DMS53 (cell line): ENCODE measurements around the gene ABHD18.
"Not testable (repeated sequence)": the region's sequence is repeated elsewhere in the genome, so short reads cannot be mapped to it uniquely, and the experiment has no call there.

Source experiments
- DNase-seq: peaks from one replicate; lab custom pipeline; 2025; lab: John Stamatoyannopoulos, UW

ABHD18 gene

GRCh38 chr4:127965062-127965802 is at the start of gene ABHD18, which contains the start of gene MFSD8:
Gene ABHD18, plus strand, starts transcription at chr4:127965406. Its CDS starts 17,550 bp downstream, at chr4:127982956.
Gene MFSD8, minus strand, starts transcription at chr4:127965173. Its CDS starts 40 bp downstream, at chr4:127965133.
- DNase-seq: peak; percentile 99

- no peak for DNase-seq
Measured at GRCh38 chr4:127916512-127916911, 48.7 kb upstream of the ABHD18 start.

DNA sequence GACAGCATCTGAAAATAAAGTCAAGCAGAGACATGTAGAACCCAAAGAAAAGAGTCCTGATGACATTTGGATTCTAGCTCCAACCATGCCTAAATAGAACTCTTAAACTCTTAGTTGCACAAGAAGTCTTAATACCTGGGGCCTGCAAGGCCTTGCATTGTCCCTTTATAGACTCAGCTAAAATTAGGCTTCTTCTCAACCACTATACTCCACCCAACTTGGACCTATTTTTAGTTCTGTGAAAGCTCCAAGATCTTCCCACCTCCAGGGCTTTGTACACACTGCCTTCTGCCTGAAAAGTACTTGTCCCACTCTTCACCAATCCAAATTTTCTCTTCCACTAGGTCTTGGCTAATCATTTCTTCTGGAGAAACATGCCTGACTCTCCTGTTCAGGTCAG is 48.1 kb upstream of the ABHD18 start:
- no peak for DNase-seq

DNA sequence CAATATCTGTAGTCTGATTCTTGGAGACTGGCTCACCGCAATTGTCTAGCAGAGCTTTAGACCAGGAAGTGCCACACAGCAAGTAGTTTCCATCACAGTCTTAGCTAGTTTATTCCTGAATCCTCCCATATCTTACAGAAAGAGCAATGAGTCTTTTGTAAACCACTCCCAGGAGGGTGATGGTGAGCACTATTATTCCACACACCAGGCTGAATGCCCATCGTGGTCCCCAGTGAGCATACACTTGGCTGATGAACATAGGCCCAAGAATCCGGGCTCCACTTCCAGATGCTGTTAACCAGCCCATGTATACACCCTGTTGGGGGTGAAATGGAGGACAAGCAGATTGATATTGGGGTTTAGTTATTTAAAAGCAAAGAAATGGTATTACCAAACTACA is 44.7 kb upstream of the ABHD18 start:
- DNase-seq: no peak

GRCh38 chr4:127922226-127922625 is 43.0 kb upstream of the ABHD18 start:
- DNase-seq: no peak

DNA sequence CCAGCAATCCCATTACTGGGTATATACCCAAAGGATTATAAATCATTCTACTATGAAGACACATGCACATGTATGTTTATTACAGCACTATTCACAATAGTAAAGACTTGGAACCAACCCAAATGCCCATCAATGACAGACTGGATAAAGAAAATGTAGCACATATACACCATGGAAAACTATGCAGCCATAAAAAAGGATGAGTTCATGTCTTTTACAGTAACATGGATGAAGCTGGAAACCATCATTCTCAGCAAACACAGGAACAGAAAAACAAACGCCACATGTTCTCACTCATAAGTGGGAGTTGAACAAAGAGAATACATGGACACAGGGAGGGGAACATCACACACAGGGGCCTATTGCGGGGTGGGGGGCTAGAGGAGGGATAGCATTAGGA is 39.5 kb upstream of the ABHD18 start:
- not testable (repeated sequence) for DNase-seq

DNA sequence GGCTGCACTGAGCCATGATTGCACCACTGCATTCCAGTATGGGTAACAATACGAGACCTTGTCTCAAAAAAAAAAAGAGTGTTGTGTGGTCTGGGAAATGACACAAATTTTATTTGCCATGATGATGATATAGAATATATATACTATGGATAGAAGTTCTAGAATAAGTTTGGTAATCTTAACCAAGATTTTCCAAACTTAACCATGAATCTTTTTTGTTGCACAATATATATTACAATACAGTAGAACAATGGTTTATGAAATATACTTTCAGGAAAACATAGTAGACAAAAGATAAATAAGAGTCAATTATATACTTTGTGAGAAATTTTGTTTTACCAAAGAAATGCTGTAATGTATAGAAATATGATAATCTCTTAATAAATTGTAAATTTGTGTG is 35.0 kb upstream of the ABHD18 start:
- DNase-seq: no peak

DNA sequence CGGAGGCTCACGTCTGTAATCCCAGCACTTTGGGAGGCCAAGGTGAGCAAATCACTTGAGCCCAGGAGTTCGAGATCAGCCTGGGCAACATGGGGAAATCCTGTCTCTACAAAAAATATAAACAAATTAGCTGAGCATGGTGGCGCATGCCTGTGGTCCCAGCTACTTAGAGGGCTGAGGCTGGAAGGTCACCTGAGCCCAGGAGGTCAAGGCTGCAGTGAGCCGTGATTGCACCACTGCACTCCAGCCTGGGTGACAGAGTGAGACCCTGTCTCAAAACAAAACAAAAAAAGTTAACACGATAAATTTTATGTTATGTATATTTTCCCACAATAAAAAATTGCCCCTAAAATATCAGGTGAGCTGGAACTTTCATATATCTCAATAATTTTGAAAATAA is 33.4 kb upstream of the ABHD18 start:
- DNase-seq: not testable (repeated sequence)

DNA sequence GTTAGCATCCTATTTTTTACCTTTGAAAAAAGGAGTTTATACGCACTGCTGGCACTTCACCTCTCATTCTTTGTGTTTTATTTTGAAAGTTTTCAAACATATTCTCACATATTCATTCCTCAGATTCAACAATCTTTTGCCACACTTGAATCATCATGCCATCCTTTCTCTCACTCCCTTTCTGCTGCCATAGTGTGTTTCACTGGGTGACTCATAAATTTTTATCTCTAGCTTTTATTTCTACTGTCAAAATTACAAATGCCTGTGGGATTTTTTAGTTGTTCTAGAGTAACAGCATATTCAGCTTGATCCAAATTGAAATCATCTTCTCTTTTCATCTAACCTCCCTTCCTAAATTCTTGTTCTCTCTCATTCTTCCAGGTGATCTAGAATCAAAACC is 28.2 kb upstream of the ABHD18 start:
- DNase-seq: no peak

GRCh38 chr4:127957105-127957504 is 8.1 kb upstream of the ABHD18 start:
- DNase-seq: no peak

GRCh38 chr4:127959794-127960193 is 5.4 kb upstream of the ABHD18 start:
- no peak for DNase-seq

DNA sequence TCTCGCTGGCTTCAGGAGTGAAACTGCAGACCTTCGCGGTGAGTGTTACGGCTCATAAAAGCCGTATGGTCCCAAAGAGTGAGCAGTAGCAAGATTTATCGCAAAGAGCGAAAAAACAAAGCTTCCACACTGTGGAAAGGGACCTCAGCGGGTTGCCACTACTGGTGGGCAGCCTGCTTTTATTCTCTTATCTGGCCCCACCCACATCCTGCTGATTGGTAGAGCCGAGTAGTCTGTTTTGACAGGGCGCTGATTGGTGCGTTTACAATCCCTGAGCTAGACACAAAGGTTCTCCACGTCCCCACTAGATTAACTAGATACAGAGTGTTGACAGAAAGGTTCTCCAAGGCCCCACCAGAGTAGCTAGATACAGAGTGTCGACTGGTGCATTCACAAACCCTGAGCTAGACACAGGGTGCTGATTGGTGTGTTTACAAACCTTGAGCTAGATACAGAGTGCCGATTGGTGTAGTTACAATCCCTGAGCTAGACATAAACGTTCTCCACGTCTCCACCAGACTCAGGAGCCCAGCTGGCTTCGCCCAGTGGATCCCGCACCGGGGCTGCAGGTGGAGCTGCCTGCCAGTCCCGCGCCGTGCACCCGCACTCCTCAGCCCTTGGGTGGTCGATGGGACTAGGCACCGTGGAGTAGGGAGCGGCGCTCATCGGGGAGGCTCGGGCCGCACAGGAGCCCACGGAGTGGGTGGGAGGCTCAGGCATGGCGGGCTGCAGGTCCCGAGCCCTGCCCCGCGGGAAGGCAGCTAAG is 1.4 kb upstream of the ABHD18 start:
- DNase-seq: peak; percentile 22

DNA sequence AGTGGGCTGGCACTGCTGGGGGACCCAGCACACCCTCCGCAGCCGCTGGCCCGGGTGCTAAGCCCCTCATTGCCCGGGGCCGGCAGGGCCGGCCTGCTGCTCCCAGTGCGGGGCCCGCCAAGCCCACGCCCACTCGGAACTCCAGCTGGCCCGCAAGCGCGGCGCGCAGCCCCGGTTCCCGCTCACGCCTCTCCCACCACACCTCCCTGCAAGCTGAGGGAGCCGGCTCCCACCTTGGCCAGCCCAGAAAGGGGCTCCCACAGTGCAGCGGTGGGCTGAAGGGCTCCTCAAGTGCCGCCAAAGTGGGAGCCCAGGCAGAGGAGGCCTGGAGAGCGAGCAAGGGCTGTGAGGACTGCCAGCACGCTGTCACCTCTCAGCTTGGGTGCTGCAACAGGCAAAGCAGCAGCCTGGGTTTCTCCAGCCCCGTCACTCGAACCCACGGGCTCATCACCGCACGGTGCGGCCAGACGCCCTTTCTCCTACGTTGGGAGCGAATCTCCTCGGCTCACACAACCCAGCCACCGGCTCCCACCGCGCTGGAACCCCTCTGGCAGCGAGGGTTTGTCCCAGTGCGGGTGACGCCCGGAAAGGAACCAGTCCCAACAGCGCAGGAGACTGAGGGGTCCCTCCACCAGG is 662 bp upstream of the ABHD18 start:
- DNase-seq: peak; percentile 72

DNA sequence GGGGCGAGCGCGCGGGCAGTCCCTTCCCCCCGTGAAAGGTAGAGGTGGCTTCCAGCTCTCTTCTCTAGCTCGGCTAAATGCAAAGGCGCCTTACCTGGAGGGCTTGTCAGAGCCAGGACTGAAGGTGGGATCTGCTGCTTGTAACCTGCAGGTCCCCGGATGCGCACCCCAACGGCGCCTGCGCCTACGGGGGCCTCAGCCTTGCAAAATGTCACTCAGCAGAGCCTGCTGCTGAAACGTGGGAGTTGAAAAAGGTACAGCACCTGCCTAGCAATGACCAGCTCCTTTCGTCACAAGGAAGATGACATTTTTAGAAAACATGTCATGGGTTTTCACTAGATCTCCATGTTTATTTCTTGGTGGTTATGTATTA is 583 bp downstream of the ABHD18 start:
- peak; percentile 77 for DNase-seq

DNA sequence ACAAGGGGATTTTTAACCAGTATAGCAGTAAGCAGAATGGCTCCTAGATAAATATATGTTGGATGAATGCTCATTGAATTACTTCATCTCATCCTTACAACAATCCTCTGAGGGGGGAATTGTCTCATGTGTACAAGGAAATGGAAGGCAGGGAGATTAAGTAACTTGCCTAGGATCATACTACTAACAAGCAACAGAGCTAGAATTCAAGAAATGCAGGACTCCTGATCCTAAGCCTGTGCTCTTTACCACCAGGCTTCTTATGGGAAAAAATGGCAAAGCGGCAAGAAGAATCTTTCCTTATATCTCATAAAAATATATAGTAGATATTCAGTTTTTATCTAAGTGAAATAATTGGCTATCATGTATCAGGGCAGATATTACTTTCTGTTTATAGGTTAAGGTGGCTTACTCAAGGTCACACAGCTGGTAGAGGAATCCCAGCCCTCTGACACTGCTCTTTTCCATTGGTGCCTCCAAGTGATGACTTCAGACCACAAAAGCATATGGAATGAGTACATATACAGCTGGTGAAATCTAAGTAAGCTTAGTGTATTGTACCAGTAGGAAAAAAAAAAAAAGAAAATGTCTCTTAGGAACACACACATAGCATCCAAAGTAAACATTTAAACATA is 2.1 kb downstream of the ABHD18 start:
- no peak for DNase-seq

DNA sequence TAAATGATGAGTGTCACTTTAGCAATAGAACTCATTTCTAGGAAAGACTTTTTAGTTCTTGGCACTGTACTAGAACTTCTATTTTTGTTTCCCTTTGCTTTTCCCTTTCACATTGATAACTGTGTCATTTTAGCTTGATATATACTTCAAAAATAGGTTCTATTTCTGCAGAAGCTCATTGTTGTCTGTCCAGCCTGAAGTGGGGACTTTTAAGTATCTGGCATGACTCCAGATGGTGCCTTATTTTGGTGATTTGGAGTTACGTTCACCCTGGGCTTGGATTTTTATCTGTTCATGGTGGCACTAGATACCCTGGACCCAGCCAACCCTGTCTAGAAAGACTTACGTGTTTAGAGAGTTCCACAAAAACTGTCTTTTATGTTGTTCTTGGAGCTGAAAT is 3.4 kb downstream of the ABHD18 start:
- no peak for DNase-seq

DNA sequence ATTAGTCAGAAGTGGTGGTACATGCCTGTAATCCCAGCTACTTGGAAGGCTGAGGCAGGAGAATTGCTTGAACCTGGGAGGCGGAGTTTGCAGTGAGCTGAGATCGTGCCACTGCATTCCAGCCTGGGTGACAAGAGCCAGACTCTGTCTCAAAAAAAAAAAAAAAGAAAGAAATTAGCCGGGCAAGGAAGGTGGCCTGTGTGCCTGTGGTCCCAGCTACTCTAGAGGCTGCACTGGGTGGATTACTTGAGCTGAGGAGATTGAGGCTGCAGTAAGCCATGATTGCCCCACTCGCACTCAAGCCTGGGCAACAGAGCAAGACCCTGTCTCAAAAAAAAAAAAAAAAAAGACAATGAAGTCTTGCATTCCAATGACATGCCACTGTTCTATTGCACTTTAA is 5.7 kb downstream of the ABHD18 start:
- DNase-seq: not testable (repeated sequence)

GRCh38 chr4:127975121-127975770 is 10.0 kb downstream of the ABHD18 start:
- peak; percentile 70 for DNase-seq

- DNase-seq: no peak
Measured at GRCh38 chr4:127978930-127979329, 13.7 kb downstream of the ABHD18 start.

DNA sequence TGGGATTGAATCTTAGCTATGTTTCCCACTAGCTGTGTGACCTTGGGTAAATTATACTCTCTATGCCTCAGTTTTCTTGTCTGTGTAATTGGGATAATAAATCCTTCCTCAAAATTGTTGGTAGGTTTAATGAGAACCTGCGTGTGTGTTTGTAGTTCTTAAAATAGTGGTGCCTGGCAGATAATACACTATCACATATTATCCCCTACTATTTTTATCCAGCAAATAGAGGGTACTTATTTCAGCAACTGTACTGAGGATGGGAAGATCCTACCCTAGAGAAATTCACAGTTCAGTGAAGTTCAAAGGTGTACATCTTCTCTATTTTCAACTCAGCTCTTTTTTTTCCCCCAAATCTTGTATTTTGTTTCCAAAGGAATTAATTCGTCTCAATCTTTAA is 17.2 kb downstream of the ABHD18 start:
- DNase-seq: no peak

DNA sequence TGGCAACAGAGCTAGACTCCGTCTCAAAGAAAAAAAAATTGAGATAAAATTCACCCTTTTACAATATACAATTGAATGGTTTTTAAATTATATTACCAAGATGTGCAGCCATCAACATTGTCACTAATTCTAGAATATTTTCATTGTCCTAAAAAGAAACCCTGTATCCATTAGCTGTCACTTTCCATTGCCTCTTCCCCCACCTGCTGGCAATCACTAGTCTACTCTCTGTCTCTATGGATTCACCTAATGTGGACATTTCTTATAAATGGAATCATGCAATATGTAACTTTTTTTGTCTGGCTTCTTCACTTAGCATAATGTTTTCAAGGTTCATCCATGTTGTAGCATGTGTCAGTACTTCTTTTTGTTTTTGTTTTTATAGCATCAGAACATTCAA is 20.8 kb downstream of the ABHD18 start:
- DNase-seq: peak; percentile 1

DNA sequence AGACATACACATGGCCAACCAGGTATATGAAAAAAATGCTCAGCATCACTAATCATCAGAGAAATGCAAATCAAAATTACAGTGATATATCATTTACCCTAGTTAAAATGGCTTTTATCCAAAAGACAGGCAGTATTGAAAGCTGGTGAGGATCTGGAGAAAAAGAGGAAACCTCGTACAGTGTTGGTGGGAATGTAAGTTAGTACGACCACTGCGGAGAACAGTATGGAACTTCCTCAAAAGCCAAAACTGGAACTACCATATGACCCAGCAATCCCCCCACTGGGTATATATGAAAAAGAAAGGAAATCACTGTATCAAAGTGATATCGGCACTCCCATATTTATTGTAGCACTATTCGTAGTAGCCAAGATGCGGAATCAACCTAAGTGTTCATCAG is 23.4 kb downstream of the ABHD18 start:
- no peak for DNase-seq
